Esophagus muscularis mucosa (tissue), 4 donors: ENCODE results near the gene EVC. TPM values are rescaled to one million over a fixed set of nuclear protein-coding genes. Genes with fewer than 3 reads are reported as not detected.

Experiments
- DNase-seq: peaks from one replicate; pipeline ENCODE4 v3.0.0-alpha.2; 2017; ENCODE audit errors: extremely low spot score
- H3K27ac ChIP-seq, 4 donors: fragments of 200-600 bp; sonication (generic); replicated peaks in 1 of 4; 1 replicate in 3 of 4; 2 replicates in 1 of 4; pipeline ENCODE4 v1.5.1; 2016 to 2019; ENCODE audit warnings: mild to moderate bottlenecking in 1 of 4
- H3K27me3 ChIP-seq, 4 donors: fragments of 200-600 bp; sonication (generic); one replicate each; pipeline versions ENCODE4 v1.5.1 to v1.6.0; 2016 to 2019
- H3K36me3 ChIP-seq, 4 donors: fragments of 200-600 bp; sonication (generic); one replicate each; pipeline ENCODE4 v1.5.1; 2016 to 2019
- H3K4me1 ChIP-seq, 4 donors: fragments of 200-600 bp; sonication (generic); one replicate each; pipeline ENCODE4 v1.5.1; 2016 to 2019
- H3K4me3 ChIP-seq, 4 donors: fragments of 200-600 bp; sonication (generic); 1 replicate in 2 of 4; 2 replicates in 2 of 4; pipeline ENCODE4 v1.5.1; 2016 to 2019; ENCODE audit warnings: mild to moderate bottlenecking in 4 of 4, moderate library complexity in 1 of 4
- H3K9me3 ChIP-seq, 4 donors: fragments of 200-600 bp; sonication (generic); 1 replicate in 3 of 4; 2 replicates in 1 of 4; pipeline ENCODE4 v1.5.1; 2016 to 2019
- EP300 ChIP-seq: sonication (generic); formaldehyde crosslinking; IDR thresholded peaks from one replicate; pipeline ENCODE4 v1.6.1; 2017; ENCODE audit warnings: antibody characterized with exemption
- POLR2A ChIP-seq: fragments of 450-650 bp; IDR thresholded peaks from one replicate; pipeline ENCODE4 v1.6.1; 2017; ENCODE audit warnings: antibody characterized with exemption, moderate library complexity, mild to moderate bottlenecking, low read depth
- POLR2AphosphoS5 ChIP-seq, 2 donors: sonication (generic); formaldehyde crosslinking; IDR thresholded peaks; one replicate each; pipeline ENCODE4 v1.6.1; 2017; ENCODE audit warnings: antibody characterized with exemption in 2 of 2
- WGBS: methylation state at CpG from one replicate; pipeline ENCODE4 v1.1.5; 2018; 5-methylcytosine and 5-hydroxymethylcytosine counted together
- intact Hi-C: fragments of 100-400 bp; cut with DNase I; formaldehyde crosslinking; loops from one replicate; pipeline ENCODE4 v1.15.1; 2023
- total RNA-seq, 4 donors: library from RNA; depleted of rRNA; stranded (reverse); fragments of >200 nt; gene quantifications; one replicate each; pipeline versions ENCODE4 v1.1.0 to v1.2.1, GENCODE V29; 2016
- TF ChIP-seq, protein P1 (sequence below), 3 experiments: fragments of 200-600 bp in 2 of 3; fragments of 450-650 bp in 1 of 3; sonication (generic) in 2 of 3; IDR thresholded peaks; one replicate each; pipeline ENCODE4 v1.5.1; 2017 to 2019; ENCODE audit warnings: antibody characterized with exemption in 3 of 3, mild to moderate bottlenecking in 2 of 3, moderate library complexity in 1 of 3

Gene EVC
- total RNA-seq, 4 donors from 2014 or later: 25.7 to 59.6 (median 44.2) TPM

DNA sequence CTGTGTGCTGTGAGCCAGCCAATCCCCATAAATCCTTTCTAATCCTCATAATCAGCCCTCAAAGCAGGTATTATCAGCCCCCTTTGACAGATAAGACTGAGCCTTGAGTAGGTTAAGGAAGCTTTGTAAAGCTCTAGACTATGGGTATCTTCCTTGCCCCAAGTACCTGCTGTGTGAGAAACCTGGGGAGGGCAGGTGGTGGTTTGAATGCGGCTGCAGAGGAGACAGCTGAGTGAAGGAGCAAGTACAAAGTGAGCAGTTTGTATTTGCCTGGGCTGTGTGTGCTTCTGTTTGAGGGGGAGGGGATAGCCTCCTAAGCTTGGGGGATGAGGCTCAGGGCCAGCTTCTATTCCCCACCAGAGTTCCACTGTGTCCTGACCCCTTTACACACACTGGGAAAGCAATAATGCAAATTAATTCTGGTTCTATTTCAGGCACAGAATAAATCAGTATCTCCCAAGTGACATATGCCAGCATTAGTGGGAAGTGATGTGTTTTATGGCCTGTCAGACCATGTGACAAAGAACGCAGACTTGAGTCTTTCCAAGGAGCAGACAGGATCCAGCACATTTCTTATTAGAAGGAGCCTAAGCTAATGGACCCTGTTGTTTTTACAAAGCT lies 63.5 kb downstream of the EVC start:
- no peak overlapping the region for H3K27ac ChIP-seq
- intact Hi-C loops: no loop called here
- H3K27me3 ChIP-seq: no peaks in the 10 kb centered on the region
- TF ChIP-seq POLR2AphosphoS5 (IDR thresholded peaks at IDR 0.05) (no peak), POLR2A (no peak), EP300 (no peak)
- TF ChIP-seq, protein P1, sequence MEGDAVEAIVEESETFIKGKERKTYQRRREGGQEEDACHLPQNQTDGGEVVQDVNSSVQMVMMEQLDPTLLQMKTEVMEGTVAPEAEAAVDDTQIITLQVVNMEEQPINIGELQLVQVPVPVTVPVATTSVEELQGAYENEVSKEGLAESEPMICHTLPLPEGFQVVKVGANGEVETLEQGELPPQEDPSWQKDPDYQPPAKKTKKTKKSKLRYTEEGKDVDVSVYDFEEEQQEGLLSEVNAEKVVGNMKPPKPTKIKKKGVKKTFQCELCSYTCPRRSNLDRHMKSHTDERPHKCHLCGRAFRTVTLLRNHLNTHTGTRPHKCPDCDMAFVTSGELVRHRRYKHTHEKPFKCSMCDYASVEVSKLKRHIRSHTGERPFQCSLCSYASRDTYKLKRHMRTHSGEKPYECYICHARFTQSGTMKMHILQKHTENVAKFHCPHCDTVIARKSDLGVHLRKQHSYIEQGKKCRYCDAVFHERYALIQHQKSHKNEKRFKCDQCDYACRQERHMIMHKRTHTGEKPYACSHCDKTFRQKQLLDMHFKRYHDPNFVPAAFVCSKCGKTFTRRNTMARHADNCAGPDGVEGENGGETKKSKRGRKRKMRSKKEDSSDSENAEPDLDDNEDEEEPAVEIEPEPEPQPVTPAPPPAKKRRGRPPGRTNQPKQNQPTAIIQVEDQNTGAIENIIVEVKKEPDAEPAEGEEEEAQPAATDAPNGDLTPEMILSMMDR (IDR thresholded peaks at IDR 0.05): no peak
- peaks cover 0 to 39% (median 17%) of the 10 kb centered on the region in 4 donors for H3K36me3 ChIP-seq
- H3K4me1 ChIP-seq: no peaks in the 10 kb centered on the region
- WGBS: 96% methylated on average over 2 of the region's 2 CpGs
- H3K9me3 ChIP-seq: peaks cover 0 to 18% (median 12%) of the 10 kb centered on the region in 4 donors
- H3K4me3 ChIP-seq: no peak overlapping the region
- DNase-seq: no peak

DNA sequence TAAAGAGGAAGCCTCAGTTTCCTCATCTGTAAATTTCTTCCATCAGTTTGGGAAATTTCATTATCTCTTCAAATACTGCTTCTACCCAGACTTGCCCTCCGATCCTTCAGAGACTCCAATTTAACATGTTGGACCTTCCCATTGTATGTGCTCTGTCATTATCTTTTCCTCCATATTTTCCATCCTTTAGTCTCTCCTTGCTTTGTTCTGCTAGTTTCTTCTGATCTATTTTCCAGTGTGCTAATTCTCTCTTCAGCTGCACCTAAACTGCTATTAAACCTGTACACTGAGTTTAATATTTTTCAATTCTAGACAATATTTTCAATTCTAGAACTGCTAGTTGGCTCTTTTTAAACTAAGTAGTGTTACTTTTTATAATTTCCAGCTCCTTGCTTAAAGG lies 65.5 kb downstream of the EVC start:
- DNase-seq: no peak
- TF ChIP-seq POLR2A: no peak
- TF ChIP-seq EP300: no peak
- TF ChIP-seq, protein P1 (IDR thresholded peaks at IDR 0.05): no peak
- no peak for TF ChIP-seq POLR2AphosphoS5 (IDR thresholded peaks at IDR 0.05)
- H3K36me3 ChIP-seq: peaks cover 0 to 31% (median 17%) of the 10 kb centered on the region in 4 donors
- peaks cover 0 to 18% (median 12%) of the 10 kb centered on the region in 4 donors for H3K9me3 ChIP-seq
- no peak overlapping the region for H3K4me3 ChIP-seq
- intact Hi-C loops: no loop called here
- no peak overlapping the region for H3K27ac ChIP-seq
- no peaks in the 10 kb centered on the region for H3K27me3 ChIP-seq
- no peaks in the 10 kb centered on the region for H3K4me1 ChIP-seq
- WGBS: 100% methylated on average over 1 of the region's 1 CpG

DNA sequence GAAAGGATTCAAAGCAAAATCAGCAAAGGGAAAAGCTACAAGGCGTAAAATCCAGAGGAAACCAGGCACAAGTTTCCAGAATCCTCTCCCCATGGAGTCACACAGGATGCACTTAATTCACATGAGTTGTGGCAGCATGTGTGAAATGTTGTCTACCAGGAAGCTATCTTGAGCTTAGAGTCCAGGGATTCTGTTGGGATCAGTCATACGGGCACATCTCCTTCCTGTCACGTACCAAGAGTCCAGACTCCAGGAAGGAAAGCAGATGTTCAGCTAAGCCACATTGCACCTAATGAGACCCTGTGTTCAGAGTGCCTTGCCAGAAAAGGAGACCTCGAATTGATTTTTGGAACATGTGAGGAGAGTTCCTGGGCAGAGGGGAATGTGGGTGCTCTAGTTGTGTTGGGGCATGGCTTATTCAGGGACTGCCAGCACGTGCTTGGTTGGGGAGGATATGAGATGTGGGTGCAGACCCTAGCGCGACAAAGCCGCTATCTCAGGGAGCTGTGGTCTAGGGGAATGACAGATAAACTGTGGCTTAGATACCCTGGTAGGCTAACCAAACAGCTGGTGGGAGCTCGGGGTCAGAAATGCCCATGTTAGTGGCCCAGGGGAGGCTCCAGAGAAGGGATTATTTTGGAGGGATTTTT lies 70.0 kb downstream of the EVC start:
- no peak for DNase-seq
- H3K27ac ChIP-seq: no peak overlapping the region
- H3K9me3 ChIP-seq: peaks cover 0 to 15% (median 12%) of the 10 kb centered on the region in 4 donors
- H3K4me3 ChIP-seq: no peak overlapping the region
- peaks cover 9 to 35% (median 20%) of the 10 kb centered on the region in 4 donors for H3K36me3 ChIP-seq
- intact Hi-C loops: no loop called here
- WGBS: 83% methylated on average over 9 of the region's 9 CpGs
- H3K4me1 ChIP-seq: peaks cover 0 to 6% (median 0%) of the 10 kb centered on the region in 4 donors
- no peaks in the 10 kb centered on the region for H3K27me3 ChIP-seq
- TF ChIP-seq POLR2A (no peak), EP300 (no peak), POLR2AphosphoS5 (IDR thresholded peaks at IDR 0.05) (no peak)
- TF ChIP-seq, protein P1 (IDR thresholded peaks at IDR 0.05): no peak

DNA sequence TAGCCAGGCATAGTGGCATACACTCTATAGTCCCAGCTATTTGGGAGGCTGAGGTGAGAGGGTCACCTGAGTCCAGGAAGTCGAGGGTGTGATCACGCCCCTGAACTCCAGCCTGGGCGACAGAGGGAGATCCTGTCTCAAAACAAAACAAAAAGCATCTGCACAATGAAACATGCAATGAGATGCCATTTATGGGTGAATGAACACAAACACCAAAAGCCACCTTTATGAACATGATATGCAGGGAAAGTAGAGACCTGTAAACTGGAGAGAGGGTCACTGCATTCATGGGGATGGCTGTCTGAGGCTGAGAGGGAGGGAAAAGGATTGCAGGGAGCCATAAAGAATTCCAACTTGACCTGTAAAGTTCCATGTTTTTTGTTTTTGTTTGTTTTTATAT lies 70.7 kb downstream of the EVC start:
- Histone ChIP-seq H3K27me3 (no peaks in the 10 kb centered on the region), H3K27ac (no peak overlapping the region), H3K4me3 (no peak overlapping the region), H3K36me3 (peaks cover 10 to 33% (median 24%) of the 10 kb centered on the region in 4 donors), H3K9me3 (peaks cover 0 to 9% (median 7%) of the 10 kb centered on the region in 4 donors), H3K4me1 (peaks cover 0 to 7% (median 0%) of the 10 kb centered on the region in 4 donors)
- TF ChIP-seq POLR2A (no peak), POLR2AphosphoS5 (IDR thresholded peaks at IDR 0.05) (no peak), EP300 (no peak)
- TF ChIP-seq, protein P1 (IDR thresholded peaks at IDR 0.05): no peak
- intact Hi-C loops: no loop called here
- no peak for DNase-seq
- WGBS: 88% methylated on average over 3 of the region's 3 CpGs
